Fibroblast of lung (primary cell): ENCODE data around the gene CCDC73. TPM values are rescaled to one million over a fixed set of nuclear protein-coding genes. Genes with fewer than 3 reads are reported as not detected.

Experiments
- DNase-seq, 2 donors: peaks; one replicate each; pipeline versions ENCODE4 v3.0.0 to v3.0.0-alpha.2; 2010; ENCODE audit warnings: low read depth in 2 of 2
- H2AFZ ChIP-seq: 2 replicates; pipeline ENCODE4 v1.5.1; 2012; ENCODE audit warnings: low read length, control low read depth, inconsistent platforms
- H3K27ac ChIP-seq: 2 replicates; pipeline ENCODE4 v1.5.1; 2011; ENCODE audit warnings: low read length, control low read depth; ENCODE audit not compliant: insufficient read depth
- H3K27me3 ChIP-seq: 2 replicates; pipeline ENCODE4 v1.5.1; 2011; ENCODE audit warnings: mild to moderate bottlenecking, low read length; ENCODE audit not compliant: control insufficient read depth, insufficient read depth
- H3K36me3 ChIP-seq: 2 replicates; pipeline ENCODE4 v1.5.1; 2011; ENCODE audit warnings: low read length; ENCODE audit not compliant: control insufficient read depth, insufficient read depth
- H3K4me1 ChIP-seq: 2 replicates; pipeline ENCODE4 v1.5.1; 2011; ENCODE audit warnings: low read length; ENCODE audit not compliant: control insufficient read depth, insufficient read depth; ENCODE audit errors: extremely low read depth
- H3K4me2 ChIP-seq: 2 replicates; pipeline ENCODE4 v1.5.1; 2011; ENCODE audit warnings: low read length, control low read depth; ENCODE audit not compliant: insufficient read depth; ENCODE audit errors: extremely low read depth
- H3K4me3 ChIP-seq, 4 experiments: fragments of 200-600 bp in 1 of 4; sonication (generic) in 1 of 4; replicated peaks in 1 of 4; 2 replicates each; pipeline ENCODE4 v1.5.1; 2011 to 2016; ENCODE audit warnings: low read length in 4 of 4, low read depth in 3 of 4, mild to moderate bottlenecking in 3 of 4, control low read depth in 2 of 4, inconsistent platforms in 1 of 4, mixed read lengths in 1 of 4; ENCODE audit not compliant: insufficient read depth in 1 of 4; ENCODE audit errors: control extremely low read depth in 1 of 4
- H3K79me2 ChIP-seq: 2 replicates; pipeline ENCODE4 v1.5.1; 2012; ENCODE audit warnings: mild to moderate bottlenecking, low read length, inconsistent platforms; ENCODE audit not compliant: control insufficient read depth, insufficient read depth
- H3K9ac ChIP-seq: 2 replicates; pipeline ENCODE4 v1.5.1; 2011; ENCODE audit warnings: mild to moderate bottlenecking, low read length, control low read depth; ENCODE audit not compliant: insufficient read depth
- H3K9me3 ChIP-seq: 2 replicates; pipeline ENCODE4 v1.5.1; 2012; ENCODE audit warnings: low read depth, low read length; ENCODE audit not compliant: control insufficient read depth, insufficient read depth
- H4K20me1 ChIP-seq: 2 replicates; pipeline ENCODE4 v1.5.1; 2011; ENCODE audit warnings: low read length; ENCODE audit not compliant: control insufficient read depth, insufficient read depth; ENCODE audit errors: extremely low read depth
- EZH2 ChIP-seq: IDR thresholded peaks from 2 replicates; pipeline ENCODE4 v1.5.1; 2012; ENCODE audit warnings: low read length, control low read depth, mild to moderate bottlenecking; ENCODE audit errors: missing control alignments
- polyA plus RNA-seq, 2 donors: library from polyadenylated mRNA; depleted of rRNA in 1 of 2; stranded (reverse) in 1 of 2; unstranded in 1 of 2; fragments of >200 nt; gene quantifications; 2 replicates each; pipeline ENCODE4 v1.2.1, GENCODE V29; 2011 to 2012; ENCODE audit warnings: missing spikeins in 1 of 2
- total RNA-seq: library from RNA; depleted of rRNA; stranded (reverse); fragments of >200 nt; gene quantifications from 2 replicates; pipeline ENCODE4 v1.2.1, GENCODE V29; 2014
- TF ChIP-seq, protein P1 (sequence below), 2 donors: IDR thresholded peaks in 1 of 2; conservative IDR thresholded peaks in 1 of 2; 1 replicate in 1 of 2; 2 replicates in 1 of 2; pipeline ENCODE4 v1.5.1; 2011 to 2012; ENCODE audit warnings: low read length in 2 of 2, control low read depth in 1 of 2, inconsistent platforms in 1 of 2, low read depth in 1 of 2, mild to moderate bottlenecking in 1 of 2

The CCDC73 gene
- total and polyA plus RNA-seq, 2 donors (not counting 1 experiment from before 2014, with no cell fraction given) = under 0.01 TPM; not detected in 1

DNA sequence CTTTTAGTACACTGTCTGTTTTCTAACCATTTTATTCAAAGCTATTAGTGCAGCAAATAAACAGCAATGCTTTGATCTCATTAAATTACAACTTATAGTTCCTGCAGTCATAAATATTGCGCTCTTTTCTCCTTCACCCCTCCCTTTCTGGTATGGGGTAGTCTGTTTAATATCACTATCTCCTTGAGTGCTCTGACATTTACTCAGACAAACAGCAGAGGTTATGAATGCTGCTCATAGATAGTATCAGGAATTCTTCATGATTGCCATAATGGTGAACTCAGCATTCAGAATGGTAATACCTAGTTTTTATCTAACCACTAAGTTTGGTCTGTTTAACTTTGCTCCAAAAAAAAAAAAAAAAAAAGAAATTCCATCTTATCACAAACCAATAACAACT lies 123.4 kb downstream of the CCDC73 start:
- Histone ChIP-seq H3K9me3 (no peaks in the 10 kb centered on the region), H3K4me1 (no peaks in the 10 kb centered on the region), H3K9ac (no peak overlapping the region), H3K79me2 (no peaks in the 10 kb centered on the region), H3K4me3 (no peak overlapping the region), H3K36me3 (no peaks in the 10 kb centered on the region), H3K4me2 (no peak overlapping the region), H3K27me3 (no peaks in the 10 kb centered on the region), H3K27ac (no peak overlapping the region), H4K20me1 (no peaks in the 10 kb centered on the region), H2AFZ (no peak overlapping the region)
- TF ChIP-seq, protein P1, sequence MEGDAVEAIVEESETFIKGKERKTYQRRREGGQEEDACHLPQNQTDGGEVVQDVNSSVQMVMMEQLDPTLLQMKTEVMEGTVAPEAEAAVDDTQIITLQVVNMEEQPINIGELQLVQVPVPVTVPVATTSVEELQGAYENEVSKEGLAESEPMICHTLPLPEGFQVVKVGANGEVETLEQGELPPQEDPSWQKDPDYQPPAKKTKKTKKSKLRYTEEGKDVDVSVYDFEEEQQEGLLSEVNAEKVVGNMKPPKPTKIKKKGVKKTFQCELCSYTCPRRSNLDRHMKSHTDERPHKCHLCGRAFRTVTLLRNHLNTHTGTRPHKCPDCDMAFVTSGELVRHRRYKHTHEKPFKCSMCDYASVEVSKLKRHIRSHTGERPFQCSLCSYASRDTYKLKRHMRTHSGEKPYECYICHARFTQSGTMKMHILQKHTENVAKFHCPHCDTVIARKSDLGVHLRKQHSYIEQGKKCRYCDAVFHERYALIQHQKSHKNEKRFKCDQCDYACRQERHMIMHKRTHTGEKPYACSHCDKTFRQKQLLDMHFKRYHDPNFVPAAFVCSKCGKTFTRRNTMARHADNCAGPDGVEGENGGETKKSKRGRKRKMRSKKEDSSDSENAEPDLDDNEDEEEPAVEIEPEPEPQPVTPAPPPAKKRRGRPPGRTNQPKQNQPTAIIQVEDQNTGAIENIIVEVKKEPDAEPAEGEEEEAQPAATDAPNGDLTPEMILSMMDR (conservative IDR thresholded peaks at IDR 0.05 in 1 of 2, IDR thresholded peaks at IDR 0.05 in 1 of 2; ENCODE audit: low read depth in 1 of 2, low read length in 2 of 2) = no peak
- TF ChIP-seq EZH2 = no peak
- no peak for DNase-seq

DNA sequence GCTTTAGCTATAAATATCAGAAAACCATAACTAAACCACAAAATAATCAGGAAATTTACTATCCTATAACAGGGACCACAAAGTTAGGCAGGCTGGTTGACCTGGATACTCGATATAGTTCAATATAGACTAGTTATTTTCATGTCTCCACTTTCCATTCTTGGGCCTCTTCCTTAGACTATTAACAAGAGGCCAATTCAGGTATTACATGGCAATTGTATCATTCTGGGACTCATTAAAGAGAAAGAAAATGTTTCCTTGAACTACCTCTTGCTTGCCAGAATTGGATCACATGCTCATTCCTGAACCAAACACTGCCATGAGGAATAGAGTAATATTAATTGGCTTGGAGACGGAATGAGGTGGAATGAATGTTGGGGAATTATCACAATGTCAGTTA lies 134.8 kb downstream of the CCDC73 start:
- H3K4me3 ChIP-seq = no peak overlapping the region
- no peak overlapping the region for H2AFZ ChIP-seq
- H3K27me3 ChIP-seq = no peaks in the 10 kb centered on the region
- TF ChIP-seq, protein P1 (conservative IDR thresholded peaks at IDR 0.05 in 1 of 2, IDR thresholded peaks at IDR 0.05 in 1 of 2; ENCODE audit: low read depth in 1 of 2, low read length in 2 of 2) = no peak
- TF ChIP-seq EZH2 = no peak
- no peak overlapping the region for H3K4me2 ChIP-seq
- DNase-seq = peak in 1 of 2 donors; percentile 1
- H3K27ac ChIP-seq = no peak overlapping the region
- H3K9ac ChIP-seq = no peak overlapping the region
- H3K36me3 ChIP-seq = no peaks in the 10 kb centered on the region
- no peaks in the 10 kb centered on the region for H3K79me2 ChIP-seq
- H3K9me3 ChIP-seq = no peaks in the 10 kb centered on the region
- no peaks in the 10 kb centered on the region for H4K20me1 ChIP-seq
- H3K4me1 ChIP-seq = no peaks in the 10 kb centered on the region

DNA sequence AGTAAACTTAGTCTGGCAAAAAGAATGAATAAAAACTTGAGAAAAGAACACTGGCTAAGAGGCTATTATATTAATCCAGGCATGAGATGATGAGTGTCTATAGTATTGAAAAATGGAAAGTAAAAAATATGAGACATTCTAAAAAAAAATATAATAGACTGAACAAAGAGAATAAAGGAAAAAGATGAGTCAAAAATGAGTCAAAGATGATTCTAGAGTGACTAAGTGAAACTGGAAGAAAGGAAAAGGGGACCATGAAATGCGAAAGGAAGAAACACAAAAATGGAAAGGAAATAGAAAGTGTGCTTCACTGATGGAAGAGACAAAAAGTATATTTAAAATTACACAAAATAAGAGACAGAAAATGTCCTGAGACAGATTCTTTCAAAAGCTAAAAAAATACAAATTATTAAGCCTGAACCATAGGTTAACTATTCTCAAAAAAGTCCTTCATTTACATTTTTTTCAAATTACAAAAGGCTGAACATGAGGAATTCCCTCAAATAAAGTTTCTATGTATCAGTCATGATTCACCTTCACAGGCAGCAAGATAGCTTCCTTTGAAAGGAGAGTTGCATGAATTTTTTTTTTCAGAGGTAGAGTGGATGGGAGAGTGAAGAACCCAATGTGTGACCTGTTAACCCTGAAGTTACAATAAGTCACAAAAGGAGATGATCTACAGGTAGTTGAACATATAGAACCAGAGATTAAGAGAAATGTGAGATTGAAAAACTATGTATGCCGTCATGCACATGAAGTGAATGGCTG lies 135.6 kb downstream of the CCDC73 start:
- DNase-seq = peak; percentile 6 to 46
- no peaks in the 10 kb centered on the region for H3K27me3 ChIP-seq
- H3K4me2 ChIP-seq = no peak overlapping the region
- H3K4me1 ChIP-seq = no peaks in the 10 kb centered on the region
- no peak overlapping the region for H2AFZ ChIP-seq
- no peak overlapping the region for H3K9ac ChIP-seq
- no peaks in the 10 kb centered on the region for H3K36me3 ChIP-seq
- no peak overlapping the region for H3K27ac ChIP-seq
- no peaks in the 10 kb centered on the region for H3K9me3 ChIP-seq
- no peaks in the 10 kb centered on the region for H4K20me1 ChIP-seq
- TF ChIP-seq EZH2 = no peak
- H3K4me3 ChIP-seq = no peak overlapping the region
- H3K79me2 ChIP-seq = no peaks in the 10 kb centered on the region
